Measurements from ENCODE around the gene CIB4.

CIB4 gene

GRCh38 chr2:26598336-26598995 lies 42.7 kb downstream of the CIB4 start:
- Histone ChIP-seq H3K18ac (ENCODE audit: low read length) (no peak overlapping the region), H3K79me1 (ENCODE audit: low read length) (no peaks in the 10 kb centered on the region), H4K8ac (ENCODE audit: low read depth, low read length) (no peak overlapping the region), H3K9ac (ENCODE audit: low read length) (no peak overlapping the region), H2BK5ac (ENCODE audit: low read length) (no peak overlapping the region), H3K27ac (ENCODE audit: low read depth, low read length) (no peak overlapping the region), H3K23ac (ENCODE audit: low read length) (no peak overlapping the region), H3K4me3 (ENCODE audit: low read length) (no peak overlapping the region), H3K36me3 (ENCODE audit: control insufficient read depth, insufficient read depth, low read length) (no peaks in the 10 kb centered on the region), H2AK5ac (ENCODE audit: low read length) (no peak overlapping the region), H3K56ac (ENCODE audit: low read length) (no peak overlapping the region), H3K27me3 (ENCODE audit: insufficient read depth, low read length, poor library complexity) (no peaks in the 10 kb centered on the region), H2BK15ac (replicated peaks; ENCODE audit: low read depth) (no peak overlapping the region), H3K4me1 (ENCODE audit: control insufficient read depth, low read depth, low read length) (no peaks in the 10 kb centered on the region), H3K4ac (ENCODE audit: low read depth, low read length) (no peak overlapping the region), H2BK120ac (ENCODE audit: low read depth, low read length) (no peak overlapping the region), H3K79me2 (ENCODE audit: control insufficient read depth, insufficient read depth, low read length) (no peaks in the 10 kb centered on the region), H3K4me2 (ENCODE audit: low read length) (no peak overlapping the region), H4K5ac (ENCODE audit: low read length) (no peak overlapping the region)
- WGBS (ENCODE audit: extremely low coverage, insufficient coverage, low lambda C conversion rate) = no CpG with 5 or more reads among the region's 13 CpGs
- no peak for DNase-seq

GRCh38 chr2:26597197-26597596 lies 44.0 kb downstream of the CIB4 start:
- H3K36me3 ChIP-seq (ENCODE audit: control insufficient read depth, insufficient read depth, low read length) = no peaks in the 10 kb centered on the region
- H3K23ac ChIP-seq (ENCODE audit: low read length) = no peak overlapping the region
- no peak overlapping the region for H4K5ac ChIP-seq (ENCODE audit: low read length)
- DNase-seq = no peak
- H4K8ac ChIP-seq (ENCODE audit: low read depth, low read length) = no peak overlapping the region
- H3K79me1 ChIP-seq (ENCODE audit: low read length) = no peaks in the 10 kb centered on the region
- no peak overlapping the region for H3K4me3 ChIP-seq (ENCODE audit: low read length)
- H3K9ac ChIP-seq (ENCODE audit: low read length) = no peak overlapping the region
- no peak overlapping the region for H2BK120ac ChIP-seq (ENCODE audit: low read depth, low read length)
- no peaks in the 10 kb centered on the region for H3K79me2 ChIP-seq (ENCODE audit: control insufficient read depth, insufficient read depth, low read length)
- no peaks in the 10 kb centered on the region for H3K4me1 ChIP-seq (ENCODE audit: control insufficient read depth, low read depth, low read length)
- no peak overlapping the region for H3K18ac ChIP-seq (ENCODE audit: low read length)
- H3K4me2 ChIP-seq (ENCODE audit: low read length) = no peak overlapping the region
- H3K4ac ChIP-seq (ENCODE audit: low read depth, low read length) = no peak overlapping the region
- no peak overlapping the region for H3K27ac ChIP-seq (ENCODE audit: low read depth, low read length)
- H2BK5ac ChIP-seq (ENCODE audit: low read length) = no peak overlapping the region
- WGBS (ENCODE audit: extremely low coverage, insufficient coverage, low lambda C conversion rate) = no CpG with 5 or more reads among the region's 2 CpGs
- no peak overlapping the region for H2BK15ac ChIP-seq (replicated peaks; ENCODE audit: low read depth)
- H3K27me3 ChIP-seq (ENCODE audit: insufficient read depth, low read length, poor library complexity) = no peaks in the 10 kb centered on the region
- no peak overlapping the region for H2AK5ac ChIP-seq (ENCODE audit: low read length)
- no peak overlapping the region for H3K56ac ChIP-seq (ENCODE audit: low read length)

GRCh38 chr2:26595146-26595545 lies 46.0 kb downstream of the CIB4 start:
- no peaks in the 10 kb centered on the region for H3K27me3 ChIP-seq (ENCODE audit: insufficient read depth, low read length, poor library complexity)
- H3K27ac ChIP-seq (ENCODE audit: low read depth, low read length) = no peak overlapping the region

GRCh38 chr2:26591619-26592505 lies 49.3 kb downstream of the CIB4 start:
- no CpG with 5 or more reads among the region's 12 CpGs for WGBS (ENCODE audit: extremely low coverage, insufficient coverage, low lambda C conversion rate)
- Histone ChIP-seq H4K5ac (ENCODE audit: low read length) (no peak overlapping the region), H3K56ac (ENCODE audit: low read length) (no peak overlapping the region), H3K4me2 (ENCODE audit: low read length) (no peak overlapping the region), H3K79me2 (ENCODE audit: control insufficient read depth, insufficient read depth, low read length) (no peaks in the 10 kb centered on the region), H3K4me3 (ENCODE audit: low read length) (no peak overlapping the region), H3K18ac (ENCODE audit: low read length) (no peak overlapping the region), H2BK120ac (ENCODE audit: low read depth, low read length) (no peak overlapping the region), H3K27ac (ENCODE audit: low read depth, low read length) (no peak overlapping the region), H3K9ac (ENCODE audit: low read length) (no peak overlapping the region), H3K27me3 (ENCODE audit: insufficient read depth, low read length, poor library complexity) (no peaks in the 10 kb centered on the region), H3K79me1 (ENCODE audit: low read length) (no peaks in the 10 kb centered on the region), H4K8ac (ENCODE audit: low read depth, low read length) (no peak overlapping the region), H2AK5ac (ENCODE audit: low read length) (no peak overlapping the region), H3K23ac (ENCODE audit: low read length) (no peak overlapping the region), H3K36me3 (ENCODE audit: control insufficient read depth, insufficient read depth, low read length) (no peaks in the 10 kb centered on the region), H2BK15ac (replicated peaks; ENCODE audit: low read depth) (no peak overlapping the region), H3K4ac (ENCODE audit: low read depth, low read length) (no peak overlapping the region), H3K4me1 (ENCODE audit: control insufficient read depth, low read depth, low read length) (no peaks in the 10 kb centered on the region), H2BK5ac (ENCODE audit: low read length) (no peak overlapping the region)
- DNase-seq = peak; percentile 81

More at GRCh38 chr2:26595146-26595545, 46.0 kb downstream of the CIB4 start:
- Histone ChIP-seq H3K56ac (ENCODE audit: low read length) (no peak overlapping the region), H4K5ac (ENCODE audit: low read length) (no peak overlapping the region), H3K79me1 (ENCODE audit: low read length) (no peaks in the 10 kb centered on the region), H4K8ac (ENCODE audit: low read depth, low read length) (no peak overlapping the region), H3K4me2 (ENCODE audit: low read length) (no peak overlapping the region), H2BK15ac (replicated peaks; ENCODE audit: low read depth) (no peak overlapping the region), H3K36me3 (ENCODE audit: control insufficient read depth, insufficient read depth, low read length) (no peaks in the 10 kb centered on the region), H3K4me1 (ENCODE audit: control insufficient read depth, low read depth, low read length) (no peaks in the 10 kb centered on the region), H3K23ac (ENCODE audit: low read length) (no peak overlapping the region), H3K18ac (ENCODE audit: low read length) (no peak overlapping the region), H2BK120ac (ENCODE audit: low read depth, low read length) (no peak overlapping the region), H3K4ac (ENCODE audit: low read depth, low read length) (no peak overlapping the region), H3K79me2 (ENCODE audit: control insufficient read depth, insufficient read depth, low read length) (no peaks in the 10 kb centered on the region), H3K9ac (ENCODE audit: low read length) (no peak overlapping the region), H2AK5ac (ENCODE audit: low read length) (no peak overlapping the region), H2BK5ac (ENCODE audit: low read length) (no peak overlapping the region), H3K4me3 (ENCODE audit: low read length) (no peak overlapping the region)
- WGBS (ENCODE audit: extremely low coverage, insufficient coverage, low lambda C conversion rate) = no CpG with 5 or more reads among the region's 7 CpGs
- DNase-seq = no peak

GRCh38 chr2:26590980-26591618 lies 50.1 kb downstream of the CIB4 start:
- no peak overlapping the region for H3K4me3 ChIP-seq (ENCODE audit: low read length)
- H3K9ac ChIP-seq (ENCODE audit: low read length) = no peak overlapping the region
- no peak overlapping the region for H3K4me2 ChIP-seq (ENCODE audit: low read length)
- no peak overlapping the region for H2BK120ac ChIP-seq (ENCODE audit: low read depth, low read length)
- H2AK5ac ChIP-seq (ENCODE audit: low read length) = no peak overlapping the region
- H2BK15ac ChIP-seq (replicated peaks; ENCODE audit: low read depth) = no peak overlapping the region
- no peak overlapping the region for H4K5ac ChIP-seq (ENCODE audit: low read length)
- no peak overlapping the region for H3K56ac ChIP-seq (ENCODE audit: low read length)
- H3K27me3 ChIP-seq (ENCODE audit: insufficient read depth, low read length, poor library complexity) = no peaks in the 10 kb centered on the region
- H3K27ac ChIP-seq (ENCODE audit: low read depth, low read length) = no peak overlapping the region
- H3K23ac ChIP-seq (ENCODE audit: low read length) = no peak overlapping the region
- H3K4ac ChIP-seq (ENCODE audit: low read depth, low read length) = no peak overlapping the region
- no peak overlapping the region for H3K18ac ChIP-seq (ENCODE audit: low read length)
- H2BK5ac ChIP-seq (ENCODE audit: low read length) = no peak overlapping the region
- H3K79me2 ChIP-seq (ENCODE audit: control insufficient read depth, insufficient read depth, low read length) = no peaks in the 10 kb centered on the region
- no peaks in the 10 kb centered on the region for H3K79me1 ChIP-seq (ENCODE audit: low read length)
- DNase-seq = no peak
- no peaks in the 10 kb centered on the region for H3K36me3 ChIP-seq (ENCODE audit: control insufficient read depth, insufficient read depth, low read length)
- no peak overlapping the region for H4K8ac ChIP-seq (ENCODE audit: low read depth, low read length)
- no peaks in the 10 kb centered on the region for H3K4me1 ChIP-seq (ENCODE audit: control insufficient read depth, low read depth, low read length)
- no CpG with 5 or more reads among the region's 11 CpGs for WGBS (ENCODE audit: extremely low coverage, insufficient coverage, low lambda C conversion rate)

Data from mesendoderm (in vitro differentiated cells).